ENCODE data around the gene CHCHD3. TPM values are rescaled to one million over a fixed set of nuclear protein-coding genes. Genes with fewer than 3 reads are reported as not detected.

CHCHD3 gene
- total RNA-seq, 2 experiments from 2014 or later: 21.6 to 21.7 TPM

DNA sequence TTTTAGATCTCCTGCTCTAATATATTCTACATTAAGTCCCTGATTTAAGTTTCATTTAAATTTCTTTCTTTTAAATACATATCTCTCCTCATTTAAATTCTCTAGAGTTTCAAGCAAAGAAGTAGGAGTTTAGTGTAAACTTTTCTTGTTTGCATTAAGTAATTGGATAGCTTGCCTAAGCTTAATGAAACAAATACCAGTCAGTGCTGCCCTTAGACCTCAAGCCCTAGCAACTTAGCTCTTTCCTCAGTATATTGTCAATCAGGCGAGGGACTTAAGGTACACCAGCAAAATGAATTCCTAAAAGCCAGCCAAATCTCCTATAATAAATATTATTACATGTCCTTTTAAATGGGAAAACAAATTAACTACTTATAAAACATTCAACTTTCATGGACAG is 101.5 kb downstream of the CHCHD3 start:
- no peak overlapping the region for H3K4me3 ChIP-seq (ENCODE audit: low read length)
- H3K4me1 Mint-ChIP-seq (ENCODE audit: low read depth): peaks cover 18% of the 10 kb centered on the region
- DNase-seq (no peak), ATAC-seq (ENCODE audit: poor library complexity) (no peak)
- no peaks in the 10 kb centered on the region for H3K36me3 ChIP-seq (ENCODE audit: insufficient read depth, low read length)
- intact Hi-C loops (cut with DNase I, micrococcal nuclease): no loop called here
- no peaks in the 10 kb centered on the region for H3K27me3 ChIP-seq (ENCODE audit: control insufficient read depth in 1 of 2, insufficient read depth in 2 of 2, low read length in 2 of 2)
- CTCF ChIA-PET: interaction anchor here (1.2 kb wide), 1 partner anchor 17 kb away, joined by 3 read pairs; no protein-coding TSS in a partner anchor
- no peak overlapping the region for H3K4me3 Mint-ChIP-seq
- H3K36me3 Mint-ChIP-seq (ENCODE audit: low read depth): peaks cover 10% of the 10 kb centered on the region
- TF ChIP-seq, protein P1, sequence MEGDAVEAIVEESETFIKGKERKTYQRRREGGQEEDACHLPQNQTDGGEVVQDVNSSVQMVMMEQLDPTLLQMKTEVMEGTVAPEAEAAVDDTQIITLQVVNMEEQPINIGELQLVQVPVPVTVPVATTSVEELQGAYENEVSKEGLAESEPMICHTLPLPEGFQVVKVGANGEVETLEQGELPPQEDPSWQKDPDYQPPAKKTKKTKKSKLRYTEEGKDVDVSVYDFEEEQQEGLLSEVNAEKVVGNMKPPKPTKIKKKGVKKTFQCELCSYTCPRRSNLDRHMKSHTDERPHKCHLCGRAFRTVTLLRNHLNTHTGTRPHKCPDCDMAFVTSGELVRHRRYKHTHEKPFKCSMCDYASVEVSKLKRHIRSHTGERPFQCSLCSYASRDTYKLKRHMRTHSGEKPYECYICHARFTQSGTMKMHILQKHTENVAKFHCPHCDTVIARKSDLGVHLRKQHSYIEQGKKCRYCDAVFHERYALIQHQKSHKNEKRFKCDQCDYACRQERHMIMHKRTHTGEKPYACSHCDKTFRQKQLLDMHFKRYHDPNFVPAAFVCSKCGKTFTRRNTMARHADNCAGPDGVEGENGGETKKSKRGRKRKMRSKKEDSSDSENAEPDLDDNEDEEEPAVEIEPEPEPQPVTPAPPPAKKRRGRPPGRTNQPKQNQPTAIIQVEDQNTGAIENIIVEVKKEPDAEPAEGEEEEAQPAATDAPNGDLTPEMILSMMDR (IDR thresholded peaks at IDR 0.05): no peak
- H3K4me1 ChIP-seq (ENCODE audit: insufficient read depth, low read length): no peaks in the 10 kb centered on the region
- H3K27ac ChIP-seq (ENCODE audit: low read depth in 1 of 2, low read length in 2 of 2): no peak overlapping the region
- no peaks in the 10 kb centered on the region for H3K9me3 ChIP-seq (ENCODE audit: control insufficient read depth in 1 of 2, insufficient read depth in 1 of 2, low read length in 2 of 2)
- H3K27me3 Mint-ChIP-seq: no peaks in the 10 kb centered on the region
- POLR2A ChIA-PET: no interaction called here
- no peaks in the 10 kb centered on the region for H3K9me3 Mint-ChIP-seq
- no peak overlapping the region for H3K27ac Mint-ChIP-seq

DNA sequence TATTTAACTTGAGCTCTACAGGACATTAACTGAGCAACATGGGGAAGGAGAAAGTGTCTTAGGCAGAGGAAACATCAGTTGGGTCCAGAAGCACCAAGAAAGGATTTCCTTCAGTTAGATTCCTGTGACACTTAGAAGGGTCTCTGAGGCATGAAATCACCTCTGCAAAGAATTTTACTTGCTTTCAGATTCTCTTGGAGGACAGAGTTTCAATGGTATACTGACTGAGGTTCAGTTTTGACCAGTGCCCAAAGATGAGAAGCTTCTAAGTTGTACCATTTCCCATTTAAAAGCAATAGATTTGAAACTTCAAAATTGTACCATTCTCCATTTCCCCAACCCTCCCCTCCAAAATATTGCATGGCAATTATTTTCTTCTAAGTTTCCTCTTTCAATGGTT is 102.4 kb downstream of the CHCHD3 start:
- Mint-ChIP-seq H3K27me3 (no peaks in the 10 kb centered on the region), H3K4me3 (no peak overlapping the region), H3K27ac (no peak overlapping the region), H3K4me1 (ENCODE audit: low read depth) (peaks cover 18% of the 10 kb centered on the region), H3K9me3 (no peaks in the 10 kb centered on the region), H3K36me3 (ENCODE audit: low read depth) (peaks cover 18% of the 10 kb centered on the region)
- ATAC-seq (ENCODE audit: poor library complexity) (no peak), DNase-seq (no peak)
- POLR2A ChIA-PET: no interaction called here
- intact Hi-C loops (cut with DNase I, micrococcal nuclease): no loop called here
- CTCF ChIA-PET: no interaction called here
- TF ChIP-seq, protein P1 (IDR thresholded peaks at IDR 0.05): no peak
- H3K4me3 ChIP-seq (ENCODE audit: low read length): no peak overlapping the region
- peaks cover 3% of the 10 kb centered on the region for H3K36me3 ChIP-seq (ENCODE audit: insufficient read depth, low read length)
- no peaks in the 10 kb centered on the region for H3K9me3 ChIP-seq (ENCODE audit: control insufficient read depth in 1 of 2, insufficient read depth in 1 of 2, low read length in 2 of 2)
- H3K27me3 ChIP-seq (ENCODE audit: control insufficient read depth in 1 of 2, insufficient read depth in 2 of 2, low read length in 2 of 2): no peaks in the 10 kb centered on the region
- no peak overlapping the region for H3K27ac ChIP-seq (ENCODE audit: low read depth in 1 of 2, low read length in 2 of 2)
- H3K4me1 ChIP-seq (ENCODE audit: insufficient read depth, low read length): no peaks in the 10 kb centered on the region

- DNase-seq (no peak), ATAC-seq (ENCODE audit: poor library complexity) (no peak)
- ChIA-PET CTCF (no interaction called here), POLR2A (no interaction called here)
- Histone ChIP-seq H3K36me3 (ENCODE audit: insufficient read depth, low read length) (peaks cover 17% of the 10 kb centered on the region), H3K4me3 (ENCODE audit: low read length) (no peak overlapping the region), H3K4me1 (ENCODE audit: insufficient read depth, low read length) (no peaks in the 10 kb centered on the region), H3K27ac (ENCODE audit: low read depth in 1 of 2, low read length in 2 of 2) (no peak overlapping the region), H3K9me3 (ENCODE audit: control insufficient read depth in 1 of 2, insufficient read depth in 1 of 2, low read length in 2 of 2) (no peaks in the 10 kb centered on the region), H3K27me3 (ENCODE audit: control insufficient read depth in 1 of 2, insufficient read depth in 2 of 2, low read length in 2 of 2) (no peaks in the 10 kb centered on the region)
- H3K4me3 Mint-ChIP-seq: no peak overlapping the region
- H3K27me3 Mint-ChIP-seq: no peaks in the 10 kb centered on the region
- no peaks in the 10 kb centered on the region for H3K9me3 Mint-ChIP-seq
- H3K36me3 Mint-ChIP-seq (ENCODE audit: low read depth): peaks cover 38% of the 10 kb centered on the region
- H3K4me1 Mint-ChIP-seq (ENCODE audit: low read depth): peaks cover 18% of the 10 kb centered on the region
- H3K27ac Mint-ChIP-seq: peak overlapping the region; percentile 24
- TF ChIP-seq, protein P1 (IDR thresholded peaks at IDR 0.05): no peak
- intact Hi-C loops (cut with DNase I, micrococcal nuclease): no loop called here
Observed at GRCh38 chr7:132977234-132977633, 104.7 kb downstream of the CHCHD3 start.
